H1 (cell line): ENCODE measurements around the gene C12orf43. TPM values are rescaled to one million over a fixed set of nuclear protein-coding genes. Genes with fewer than 3 reads are reported as not detected.

Source experiments
- BACH1 ChIP-seq: IDR thresholded peaks from 2 replicates; pipeline ENCODE4 v1.6.1; 2012; ENCODE audit warnings: low read length, improper control_type of control experiment
- BRCA1 ChIP-seq: IDR thresholded peaks from 2 replicates; pipeline ENCODE4 v1.6.1; 2012; ENCODE audit warnings: low read depth, low read length, improper control_type of control experiment
- CEBPB ChIP-seq: IDR thresholded peaks from 2 replicates; pipeline ENCODE4 v1.6.1; 2012; ENCODE audit warnings: low read depth, low read length
- CHD1 ChIP-seq: IDR thresholded peaks from 2 replicates; pipeline ENCODE4 v1.6.1; 2012; ENCODE audit warnings: low read depth, low read length, improper control_type of control experiment
- HDAC6 ChIP-seq: IDR thresholded peaks from one replicate; pipeline ENCODE4 v1.7.1; 2012; ENCODE audit warnings: low read depth, mild to moderate bottlenecking, inconsistent platforms, low read length, moderate library complexity
- POLR2AphosphoS5 ChIP-seq: IDR thresholded peaks from 2 replicates; pipeline ENCODE4 v1.6.1; 2011; ENCODE audit warnings: low read depth, low read length
- SP1 ChIP-seq: IDR thresholded peaks from 2 replicates; pipeline ENCODE4 v1.6.1; 2011; ENCODE audit warnings: low read depth, low read length
- TEAD4 ChIP-seq: IDR thresholded peaks from 2 replicates; pipeline ENCODE4 v1.6.1; 2012; ENCODE audit warnings: low read depth, low read length, inconsistent platforms, mixed read lengths
- polyA plus RNA-seq, 7 experiments: library from polyadenylated mRNA; depleted of rRNA in 3 of 7; stranded (reverse) in 5 of 7; unstranded in 2 of 7; fragments of >200 nt in 5 of 7; fragments of 200-250 nt in 2 of 7; gene quantifications; 1 replicate in 5 of 7; 2 replicates in 1 of 7; 4 replicates in 1 of 7; pipeline versions ENCODE4 v1.2.1 to v1.2.3, GENCODE V29; 2011 to 2013; ENCODE audit warnings: missing spikeins in 2 of 7, mixed read lengths in 2 of 7
- total RNA-seq: library from RNA; stranded (reverse); fragmentation: NEBNext Ultra II Directional; extraction: Animal tissue kit (Norgen Biotek cat#: 25700); gene quantifications from 2 replicates; pipeline ENCODE4 v1.2.1, GENCODE V29; 2021
- TF ChIP-seq, protein P1 (sequence below): fragments of 300-600 bp; sonication (generic); IDR thresholded peaks from 2 replicates; pipeline ENCODE4 v1.7.1; 2012; ENCODE audit warnings: low read length, moderate library complexity, mild to moderate bottlenecking, inconsistent platforms; ENCODE audit not compliant: insufficient replicate concordance

The C12orf43 gene
- total and polyA plus RNA-seq, 2 of the 8 experiments (the other 6 are each of a cell fraction or from before 2014, with no cell fraction given) = 9.2 to 22.3 TPM

DNA sequence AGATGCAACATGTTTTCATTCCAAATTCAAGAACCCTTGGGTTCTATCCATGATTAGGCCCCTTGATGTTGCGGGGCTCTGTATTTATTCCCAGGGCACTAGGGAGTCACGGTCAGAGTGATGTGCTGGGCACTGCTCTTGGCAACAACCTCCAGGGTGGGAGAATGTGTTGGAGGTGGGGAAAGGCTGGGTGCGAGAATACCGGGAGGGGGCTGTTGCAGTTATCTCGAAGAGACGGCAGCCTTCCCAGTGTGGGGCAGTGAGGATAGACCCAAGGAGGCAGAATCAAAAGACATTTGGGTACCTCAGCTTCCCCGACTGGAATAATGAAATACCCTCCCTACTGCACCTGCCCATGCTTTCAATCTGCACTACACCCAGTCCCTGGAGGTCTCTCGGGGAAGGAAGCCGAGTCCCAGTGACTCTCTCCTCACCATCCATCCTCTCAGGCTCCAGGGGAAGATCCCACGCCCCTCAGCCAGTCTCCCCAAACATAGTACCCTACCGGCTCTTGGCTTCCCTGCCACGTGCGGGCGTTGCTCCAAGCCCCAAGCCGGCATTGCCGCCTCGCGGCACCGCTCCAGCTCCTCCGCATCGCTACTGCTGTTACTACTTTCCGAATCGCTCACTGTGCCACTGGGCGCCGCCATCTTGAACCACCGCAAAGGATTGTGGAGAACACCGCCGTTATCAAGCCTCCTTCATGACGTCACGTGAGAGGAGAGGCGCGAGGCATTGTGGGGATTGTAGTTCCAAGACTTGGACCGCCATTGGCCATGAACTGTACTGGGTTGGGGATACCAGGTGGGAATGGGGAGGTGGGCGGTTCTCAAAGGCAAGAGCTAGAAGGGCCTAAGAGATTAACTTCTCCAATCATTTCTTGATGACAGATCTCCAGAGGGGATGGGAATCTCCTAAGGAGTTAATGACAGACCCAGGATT lies at the start of gene C12orf43 (continued):
- TF ChIP-seq CHD1 (no peak), CEBPB (no peak), BRCA1 (no peak; the same call in 1 of the 2 replicates), POLR2AphosphoS5 (peak; percentile 88; the same call in 1 of the 2 replicates), TEAD4 (no peak), BACH1 (no peak), SP1 (no peak), HDAC6 (no peak)
- TF ChIP-seq, protein P1, sequence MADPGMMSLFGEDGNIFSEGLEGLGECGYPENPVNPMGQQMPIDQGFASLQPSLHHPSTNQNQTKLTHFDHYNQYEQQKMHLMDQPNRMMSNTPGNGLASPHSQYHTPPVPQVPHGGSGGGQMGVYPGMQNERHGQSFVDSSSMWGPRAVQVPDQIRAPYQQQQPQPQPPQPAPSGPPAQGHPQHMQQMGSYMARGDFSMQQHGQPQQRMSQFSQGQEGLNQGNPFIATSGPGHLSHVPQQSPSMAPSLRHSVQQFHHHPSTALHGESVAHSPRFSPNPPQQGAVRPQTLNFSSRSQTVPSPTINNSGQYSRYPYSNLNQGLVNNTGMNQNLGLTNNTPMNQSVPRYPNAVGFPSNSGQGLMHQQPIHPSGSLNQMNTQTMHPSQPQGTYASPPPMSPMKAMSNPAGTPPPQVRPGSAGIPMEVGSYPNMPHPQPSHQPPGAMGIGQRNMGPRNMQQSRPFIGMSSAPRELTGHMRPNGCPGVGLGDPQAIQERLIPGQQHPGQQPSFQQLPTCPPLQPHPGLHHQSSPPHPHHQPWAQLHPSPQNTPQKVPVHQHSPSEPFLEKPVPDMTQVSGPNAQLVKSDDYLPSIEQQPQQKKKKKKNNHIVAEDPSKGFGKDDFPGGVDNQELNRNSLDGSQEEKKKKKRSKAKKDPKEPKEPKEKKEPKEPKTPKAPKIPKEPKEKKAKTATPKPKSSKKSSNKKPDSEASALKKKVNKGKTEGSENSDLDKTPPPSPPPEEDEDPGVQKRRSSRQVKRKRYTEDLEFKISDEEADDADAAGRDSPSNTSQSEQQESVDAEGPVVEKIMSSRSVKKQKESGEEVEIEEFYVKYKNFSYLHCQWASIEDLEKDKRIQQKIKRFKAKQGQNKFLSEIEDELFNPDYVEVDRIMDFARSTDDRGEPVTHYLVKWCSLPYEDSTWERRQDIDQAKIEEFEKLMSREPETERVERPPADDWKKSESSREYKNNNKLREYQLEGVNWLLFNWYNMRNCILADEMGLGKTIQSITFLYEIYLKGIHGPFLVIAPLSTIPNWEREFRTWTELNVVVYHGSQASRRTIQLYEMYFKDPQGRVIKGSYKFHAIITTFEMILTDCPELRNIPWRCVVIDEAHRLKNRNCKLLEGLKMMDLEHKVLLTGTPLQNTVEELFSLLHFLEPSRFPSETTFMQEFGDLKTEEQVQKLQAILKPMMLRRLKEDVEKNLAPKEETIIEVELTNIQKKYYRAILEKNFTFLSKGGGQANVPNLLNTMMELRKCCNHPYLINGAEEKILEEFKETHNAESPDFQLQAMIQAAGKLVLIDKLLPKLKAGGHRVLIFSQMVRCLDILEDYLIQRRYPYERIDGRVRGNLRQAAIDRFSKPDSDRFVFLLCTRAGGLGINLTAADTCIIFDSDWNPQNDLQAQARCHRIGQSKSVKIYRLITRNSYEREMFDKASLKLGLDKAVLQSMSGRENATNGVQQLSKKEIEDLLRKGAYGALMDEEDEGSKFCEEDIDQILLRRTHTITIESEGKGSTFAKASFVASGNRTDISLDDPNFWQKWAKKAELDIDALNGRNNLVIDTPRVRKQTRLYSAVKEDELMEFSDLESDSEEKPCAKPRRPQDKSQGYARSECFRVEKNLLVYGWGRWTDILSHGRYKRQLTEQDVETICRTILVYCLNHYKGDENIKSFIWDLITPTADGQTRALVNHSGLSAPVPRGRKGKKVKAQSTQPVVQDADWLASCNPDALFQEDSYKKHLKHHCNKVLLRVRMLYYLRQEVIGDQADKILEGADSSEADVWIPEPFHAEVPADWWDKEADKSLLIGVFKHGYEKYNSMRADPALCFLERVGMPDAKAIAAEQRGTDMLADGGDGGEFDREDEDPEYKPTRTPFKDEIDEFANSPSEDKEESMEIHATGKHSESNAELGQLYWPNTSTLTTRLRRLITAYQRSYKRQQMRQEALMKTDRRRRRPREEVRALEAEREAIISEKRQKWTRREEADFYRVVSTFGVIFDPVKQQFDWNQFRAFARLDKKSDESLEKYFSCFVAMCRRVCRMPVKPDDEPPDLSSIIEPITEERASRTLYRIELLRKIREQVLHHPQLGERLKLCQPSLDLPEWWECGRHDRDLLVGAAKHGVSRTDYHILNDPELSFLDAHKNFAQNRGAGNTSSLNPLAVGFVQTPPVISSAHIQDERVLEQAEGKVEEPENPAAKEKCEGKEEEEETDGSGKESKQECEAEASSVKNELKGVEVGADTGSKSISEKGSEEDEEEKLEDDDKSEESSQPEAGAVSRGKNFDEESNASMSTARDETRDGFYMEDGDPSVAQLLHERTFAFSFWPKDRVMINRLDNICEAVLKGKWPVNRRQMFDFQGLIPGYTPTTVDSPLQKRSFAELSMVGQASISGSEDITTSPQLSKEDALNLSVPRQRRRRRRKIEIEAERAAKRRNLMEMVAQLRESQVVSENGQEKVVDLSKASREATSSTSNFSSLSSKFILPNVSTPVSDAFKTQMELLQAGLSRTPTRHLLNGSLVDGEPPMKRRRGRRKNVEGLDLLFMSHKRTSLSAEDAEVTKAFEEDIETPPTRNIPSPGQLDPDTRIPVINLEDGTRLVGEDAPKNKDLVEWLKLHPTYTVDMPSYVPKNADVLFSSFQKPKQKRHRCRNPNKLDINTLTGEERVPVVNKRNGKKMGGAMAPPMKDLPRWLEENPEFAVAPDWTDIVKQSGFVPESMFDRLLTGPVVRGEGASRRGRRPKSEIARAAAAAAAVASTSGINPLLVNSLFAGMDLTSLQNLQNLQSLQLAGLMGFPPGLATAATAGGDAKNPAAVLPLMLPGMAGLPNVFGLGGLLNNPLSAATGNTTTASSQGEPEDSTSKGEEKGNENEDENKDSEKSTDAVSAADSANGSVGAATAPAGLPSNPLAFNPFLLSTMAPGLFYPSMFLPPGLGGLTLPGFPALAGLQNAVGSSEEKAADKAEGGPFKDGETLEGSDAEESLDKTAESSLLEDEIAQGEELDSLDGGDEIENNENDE = no peak
